GM18868 (cell line): ENCODE results near the gene BSPRY.
"Not testable (repeated sequence)": the region's sequence is repeated elsewhere in the genome, so short reads cannot be mapped to it uniquely, and the experiment has no call there.

Experiments used
- ATAC-seq: cut with Tn5 transposase; IDR thresholded peaks from one replicate; pipeline ENCODE4 v1.9.1; 2021; ENCODE audit warnings: mild to moderate bottlenecking, moderate library complexity; ENCODE audit not compliant: unreplicated experiment

Gene BSPRY

GRCh38 chr9:113391917-113392316 is 42.6 kb downstream of the BSPRY start:
- no peak for ATAC-seq

DNA sequence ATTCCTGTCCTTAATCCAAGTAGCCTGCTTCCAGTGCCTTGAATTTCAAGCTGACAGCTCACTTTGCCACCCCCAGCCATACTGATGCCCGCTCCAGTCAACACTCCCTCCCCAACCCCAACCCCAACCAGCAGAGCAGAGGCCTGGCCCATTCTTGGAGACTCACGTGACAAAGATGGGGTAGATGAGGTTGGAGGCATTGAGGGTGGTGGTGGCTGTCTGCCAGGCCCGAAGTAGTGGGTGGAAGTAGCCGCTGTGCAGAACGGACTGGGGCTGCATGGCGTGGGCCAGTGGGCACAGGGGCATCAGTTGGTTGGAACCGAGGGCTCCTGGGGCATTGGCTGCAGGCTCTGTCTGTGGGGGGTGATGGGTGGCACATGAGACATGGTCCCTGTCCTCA is 43.9 kb downstream of the BSPRY start:
- ATAC-seq, result no peak

GRCh38 chr9:113395000-113395861 is 45.9 kb downstream of the BSPRY start:
- no peak for ATAC-seq

DNA sequence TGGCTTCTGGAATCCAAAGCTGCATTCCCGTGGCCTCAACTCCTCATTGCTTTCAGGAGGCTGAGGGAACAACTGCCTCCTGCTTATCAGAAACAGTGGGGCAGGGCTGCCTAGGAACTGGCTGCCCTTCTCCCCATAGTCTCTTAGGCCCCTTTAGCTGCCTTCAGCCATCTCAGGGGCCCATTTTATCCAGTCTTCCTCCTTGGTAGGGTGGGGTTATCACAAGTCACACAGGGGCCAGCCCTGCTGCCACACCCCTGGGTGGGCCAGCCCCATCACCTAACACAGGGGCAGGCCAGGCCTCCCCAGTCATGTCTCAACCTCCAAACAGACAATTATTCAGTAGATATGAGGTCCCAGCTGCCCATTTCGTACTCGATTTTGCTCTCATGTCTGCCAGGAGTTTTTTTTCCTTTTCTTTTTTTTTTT is 47.9 kb downstream of the BSPRY start:
- no peak for ATAC-seq

- no peak for ATAC-seq
Measured at GRCh38 chr9:113398796-113399195, 49.5 kb downstream of the BSPRY start.

DNA sequence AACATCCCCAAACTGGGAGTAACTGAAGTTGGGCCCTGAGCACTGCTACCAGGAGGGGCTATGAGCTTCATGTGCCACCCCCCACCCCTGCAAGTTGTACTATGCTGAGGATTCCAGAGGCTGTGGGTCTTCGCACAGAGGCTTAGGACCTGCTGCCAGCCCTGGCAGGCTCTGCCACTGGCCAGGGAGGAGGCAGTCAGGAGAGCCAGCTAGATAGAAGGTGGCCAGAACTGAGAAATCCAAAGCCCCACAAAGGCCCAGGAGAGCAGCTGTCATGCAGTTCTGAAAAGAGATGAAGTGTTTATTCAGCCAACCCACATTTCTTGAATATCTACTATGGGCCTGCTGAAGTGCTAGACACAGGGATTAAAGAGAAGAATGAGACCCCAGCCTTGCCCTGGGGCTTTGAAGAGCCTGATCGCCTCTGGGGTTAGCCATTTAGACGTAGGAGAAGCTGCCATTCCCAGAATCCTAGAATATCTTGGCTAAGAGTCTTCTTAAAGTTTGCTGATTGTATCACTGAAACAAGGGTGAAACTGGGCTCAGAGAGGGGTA is 50.4 kb downstream of the BSPRY start:
- no peak for ATAC-seq

GRCh38 chr9:113401027-113401792 is 51.9 kb downstream of the BSPRY start, which contains the start of gene ALAD:
ALAD (minus strand) TSS chr9:113401284; CDS start chr9:113393559, 7,725 bp downstream.
- peak; percentile 99 for ATAC-seq

- ATAC-seq, result no peak
Measured at GRCh38 chr9:113403646-113404045, 54.3 kb downstream of the BSPRY start.

- ATAC-seq, result not testable (repeated sequence)
Measured at GRCh38 chr9:113406353-113406752, 57.0 kb downstream of the BSPRY start.

DNA sequence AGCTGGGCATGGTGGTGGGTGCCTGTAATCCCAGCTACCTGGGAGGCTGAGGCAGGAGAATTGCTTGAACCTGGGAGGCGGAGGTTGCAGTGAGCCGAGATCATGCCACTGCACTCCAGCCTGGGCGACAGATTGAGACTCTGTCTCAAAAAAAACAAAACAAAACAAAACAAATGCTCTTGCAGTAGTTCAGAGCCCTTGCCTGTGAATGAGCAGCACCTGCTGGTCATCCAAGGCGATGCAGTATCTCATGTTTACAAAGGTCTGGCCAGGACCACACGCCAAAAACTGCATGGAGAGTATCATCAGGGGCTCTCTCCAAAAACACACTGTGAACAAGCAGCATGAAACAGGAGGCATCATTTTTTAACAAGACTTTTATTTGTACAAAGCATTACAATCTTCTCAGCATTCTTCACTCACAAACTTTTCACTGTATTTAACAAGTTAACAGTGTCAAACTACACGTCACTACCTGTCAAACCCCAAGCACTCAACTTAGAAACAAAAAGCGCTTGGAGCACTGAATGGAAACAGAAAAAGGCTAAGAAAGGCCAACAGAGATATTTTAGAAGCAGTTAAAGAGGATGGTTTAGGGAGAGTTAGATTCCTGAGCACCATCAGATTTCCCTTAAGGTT is 57.7 kb downstream of the BSPRY start:
- ATAC-seq, result not testable (repeated sequence)

GRCh38 chr9:113409481-113409880 is 60.1 kb downstream of the BSPRY start:
- no peak for ATAC-seq

DNA sequence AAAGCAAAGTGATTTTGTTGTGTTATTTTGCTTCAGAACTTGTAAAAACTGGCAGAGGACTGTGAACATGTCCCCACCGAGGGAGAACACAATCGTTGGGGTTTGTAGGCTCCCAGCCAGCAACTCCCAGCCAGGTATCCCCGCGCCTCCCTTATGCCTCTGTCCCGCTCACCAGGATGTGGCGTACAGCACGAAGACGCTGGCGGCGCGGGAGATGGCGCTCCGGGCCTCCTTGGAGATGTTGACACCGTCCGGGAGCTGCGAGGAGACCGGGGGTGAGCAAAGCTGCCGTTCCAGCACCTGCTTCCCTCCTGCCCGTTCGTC is 60.5 kb downstream of the BSPRY start:
- ATAC-seq, result no peak

- peak; percentile 91 for ATAC-seq
Measured at GRCh38 chr9:113410207-113410864, 61.0 kb downstream of the BSPRY start, which contains the start of the genes C9orf43 and POLE3. C9orf43 (plus strand) TSS chr9:113410747; CDS start chr9:113413494, 2,747 bp downstream. POLE3 (minus strand) TSS chr9:113410675; CDS start chr9:113410293, 382 bp downstream.

- ATAC-seq, result peak; percentile 96
Measured at GRCh38 chr9:113416149-113416721, 66.9 kb downstream of the BSPRY start.

GRCh38 chr9:113417370-113417769 is 68.0 kb downstream of the BSPRY start:
- no peak for ATAC-seq
